Measurements from ENCODE around the gene CNTN4. TPM values are rescaled to one million over a fixed set of nuclear protein-coding genes. Genes with fewer than 3 reads are reported as not detected.

Gene CNTN4
- total RNA-seq, 3 donors from 2014 or later: not detected

GRCh38 chr3:2554656-2555055, 456.0 kb downstream of the CNTN4 start:
- ATAC-seq: no peak
- H3K9me3 Mint-ChIP-seq: peaks cover 4% of the 10 kb centered on the region
- no peaks in the 10 kb centered on the region for H3K27me3 Mint-ChIP-seq (ENCODE audit: low read depth)
- no peak for DNase-seq
- no peaks in the 10 kb centered on the region for H3K4me1 Mint-ChIP-seq (ENCODE audit: low read depth)
- no peak overlapping the region for H3K4me3 Mint-ChIP-seq
- H3K36me3 Mint-ChIP-seq (ENCODE audit: insufficient read depth): no peaks in the 10 kb centered on the region

GRCh38 chr3:2558796-2559195, 460.1 kb downstream of the CNTN4 start:
- Mint-ChIP-seq H3K36me3 (ENCODE audit: insufficient read depth) (no peaks in the 10 kb centered on the region), H3K27me3 (ENCODE audit: low read depth) (no peaks in the 10 kb centered on the region), H3K4me1 (ENCODE audit: low read depth) (no peaks in the 10 kb centered on the region), H3K4me3 (no peak overlapping the region), H3K9me3 (no peaks in the 10 kb centered on the region)
- DNase-seq (no peak), ATAC-seq (no peak)

- no peaks in the 10 kb centered on the region for H3K9me3 Mint-ChIP-seq
- H3K27me3 Mint-ChIP-seq (ENCODE audit: low read depth): no peaks in the 10 kb centered on the region
- H3K4me1 Mint-ChIP-seq (ENCODE audit: low read depth): no peaks in the 10 kb centered on the region
- H3K4me3 Mint-ChIP-seq: no peak overlapping the region
- no peak for DNase-seq
- ATAC-seq: no peak
- H3K36me3 Mint-ChIP-seq (ENCODE audit: insufficient read depth): no peaks in the 10 kb centered on the region
Measured at GRCh38 chr3:2567451-2567850, 468.8 kb downstream of the CNTN4 start.

GRCh38 chr3:2568156-2568555, 469.5 kb downstream of the CNTN4 start:
- no peaks in the 10 kb centered on the region for H3K36me3 Mint-ChIP-seq (ENCODE audit: insufficient read depth)
- no peak overlapping the region for H3K4me3 Mint-ChIP-seq
- ATAC-seq: no peak
- H3K4me1 Mint-ChIP-seq (ENCODE audit: low read depth): no peaks in the 10 kb centered on the region
- DNase-seq: no peak
- H3K9me3 Mint-ChIP-seq: no peaks in the 10 kb centered on the region
- H3K27me3 Mint-ChIP-seq (ENCODE audit: low read depth): no peaks in the 10 kb centered on the region

GRCh38 chr3:2568929-2569328, 470.3 kb downstream of the CNTN4 start:
- no peaks in the 10 kb centered on the region for H3K4me1 Mint-ChIP-seq (ENCODE audit: low read depth)
- ATAC-seq: no peak
- H3K36me3 Mint-ChIP-seq (ENCODE audit: insufficient read depth): no peaks in the 10 kb centered on the region
- H3K4me3 Mint-ChIP-seq: no peak overlapping the region
- H3K27me3 Mint-ChIP-seq (ENCODE audit: low read depth): no peaks in the 10 kb centered on the region
- no peak for DNase-seq
- no peaks in the 10 kb centered on the region for H3K9me3 Mint-ChIP-seq

- Mint-ChIP-seq H3K27me3 (ENCODE audit: low read depth) (no peaks in the 10 kb centered on the region), H3K4me3 (no peak overlapping the region), H3K36me3 (ENCODE audit: insufficient read depth) (no peaks in the 10 kb centered on the region), H3K4me1 (ENCODE audit: low read depth) (no peaks in the 10 kb centered on the region), H3K9me3 (no peaks in the 10 kb centered on the region)
- DNase-seq (no peak), ATAC-seq (no peak)
Measured at GRCh38 chr3:2577571-2577970, 478.9 kb downstream of the CNTN4 start.

DNA sequence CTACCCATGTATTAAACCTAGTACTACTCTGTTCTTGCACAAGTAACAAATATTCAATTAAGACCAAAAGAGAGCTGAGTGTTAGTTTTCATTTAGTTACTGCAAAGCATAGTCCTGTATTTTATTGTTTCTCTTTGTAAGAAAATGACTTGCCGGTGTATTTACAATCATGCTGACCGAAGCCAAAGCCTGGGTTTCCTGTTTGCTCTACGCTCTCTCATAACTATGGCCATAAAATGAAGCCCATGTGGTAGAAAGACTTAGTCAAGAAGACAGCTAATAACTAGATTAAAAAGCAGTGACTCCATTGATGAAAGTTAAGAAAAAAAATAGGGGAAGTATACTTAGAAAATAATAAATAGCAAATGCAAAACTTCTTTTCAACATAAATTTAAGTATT, 479.9 kb downstream of the CNTN4 start:
- no peaks in the 10 kb centered on the region for H3K36me3 Mint-ChIP-seq (ENCODE audit: insufficient read depth)
- H3K27me3 Mint-ChIP-seq (ENCODE audit: low read depth): no peaks in the 10 kb centered on the region
- no peaks in the 10 kb centered on the region for H3K9me3 Mint-ChIP-seq
- ATAC-seq (no peak), DNase-seq (no peak)
- no peak overlapping the region for H3K4me3 Mint-ChIP-seq
- no peaks in the 10 kb centered on the region for H3K4me1 Mint-ChIP-seq (ENCODE audit: low read depth)

DNA sequence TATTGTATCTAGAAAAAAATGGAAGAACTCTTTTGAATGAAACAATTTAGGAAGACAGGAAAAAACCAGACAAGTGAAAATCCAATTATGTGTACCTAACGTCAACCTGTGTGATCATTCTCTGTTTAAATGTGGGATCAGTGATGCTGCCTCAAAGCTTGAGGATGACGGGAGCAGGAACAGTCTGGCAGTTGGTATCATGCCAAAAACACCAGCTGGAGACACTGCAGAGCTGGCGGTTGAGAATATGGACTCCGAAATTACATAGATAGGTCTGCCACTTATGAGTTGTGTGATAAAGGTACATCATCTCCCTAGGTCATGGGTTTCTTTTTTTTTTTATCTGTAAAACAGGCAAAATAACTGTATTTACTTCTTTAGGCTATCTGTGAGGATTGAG, 480.5 kb downstream of the CNTN4 start:
- DNase-seq (no peak), ATAC-seq (no peak)
- no peaks in the 10 kb centered on the region for H3K27me3 Mint-ChIP-seq (ENCODE audit: low read depth)
- H3K9me3 Mint-ChIP-seq: no peaks in the 10 kb centered on the region
- H3K4me1 Mint-ChIP-seq (ENCODE audit: low read depth): no peaks in the 10 kb centered on the region
- no peaks in the 10 kb centered on the region for H3K36me3 Mint-ChIP-seq (ENCODE audit: insufficient read depth)
- H3K4me3 Mint-ChIP-seq: no peak overlapping the region

DNA sequence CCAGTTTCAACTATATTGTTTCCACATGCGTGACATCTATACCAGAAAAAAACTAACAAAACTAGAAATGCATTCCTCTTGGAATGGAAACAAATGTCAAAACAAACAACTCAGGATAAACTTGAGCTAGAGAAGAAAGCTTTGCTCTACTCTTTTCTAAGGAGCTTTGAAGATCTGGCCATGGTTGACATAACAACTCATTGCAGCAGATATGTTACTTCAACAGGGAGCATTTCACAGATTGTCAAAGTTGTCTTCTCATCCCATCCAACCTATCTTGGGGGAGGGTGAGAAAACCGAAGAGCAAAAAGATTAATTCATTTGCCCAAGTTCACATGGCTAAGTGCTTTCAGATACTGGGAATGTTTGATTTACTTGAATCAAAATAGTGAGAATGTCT, 484.4 kb downstream of the CNTN4 start:
- H3K9me3 Mint-ChIP-seq: peaks cover 4% of the 10 kb centered on the region
- H3K27me3 Mint-ChIP-seq (ENCODE audit: low read depth): no peaks in the 10 kb centered on the region
- no peaks in the 10 kb centered on the region for H3K4me1 Mint-ChIP-seq (ENCODE audit: low read depth)
- DNase-seq: no peak
- no peak overlapping the region for H3K4me3 Mint-ChIP-seq
- no peak for ATAC-seq
- H3K36me3 Mint-ChIP-seq (ENCODE audit: insufficient read depth): no peaks in the 10 kb centered on the region

GRCh38 chr3:2589336-2589969, 490.8 kb downstream of the CNTN4 start:
- Mint-ChIP-seq H3K4me1 (ENCODE audit: low read depth) (no peaks in the 10 kb centered on the region), H3K4me3 (no peak overlapping the region), H3K27me3 (ENCODE audit: low read depth) (no peaks in the 10 kb centered on the region), H3K36me3 (ENCODE audit: insufficient read depth) (no peaks in the 10 kb centered on the region), H3K9me3 (peaks cover 4% of the 10 kb centered on the region)
- no peak for ATAC-seq
- no peak for DNase-seq

DNA sequence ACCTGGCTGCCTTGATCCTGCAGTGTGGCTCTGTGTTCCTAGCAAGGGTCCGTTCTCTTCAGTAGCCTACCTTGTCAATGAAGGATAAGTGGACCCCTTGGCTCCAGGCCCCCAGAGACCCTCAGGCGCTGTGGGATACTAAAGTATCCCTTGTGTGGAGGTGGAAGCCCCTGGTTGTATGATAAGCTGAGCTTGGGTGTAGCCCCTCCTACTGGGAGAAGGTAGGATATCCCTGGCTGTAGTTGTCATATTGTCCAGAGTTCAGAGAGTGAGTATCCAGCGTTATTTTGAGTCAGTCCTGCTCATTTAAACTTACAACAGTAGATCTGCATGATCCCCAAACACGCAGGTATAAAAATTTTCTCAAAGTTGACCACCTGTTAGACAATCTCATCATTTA, 496.8 kb downstream of the CNTN4 start:
- no peaks in the 10 kb centered on the region for H3K9me3 Mint-ChIP-seq
- H3K4me3 Mint-ChIP-seq: no peak overlapping the region
- DNase-seq (no peak), ATAC-seq (no peak)
- no peaks in the 10 kb centered on the region for H3K4me1 Mint-ChIP-seq (ENCODE audit: low read depth)
- no peaks in the 10 kb centered on the region for H3K36me3 Mint-ChIP-seq (ENCODE audit: insufficient read depth)
- peaks cover 3% of the 10 kb centered on the region for H3K27me3 Mint-ChIP-seq (ENCODE audit: low read depth)

GRCh38 chr3:2597615-2598014, 498.9 kb downstream of the CNTN4 start:
- peaks cover 3% of the 10 kb centered on the region for H3K27me3 Mint-ChIP-seq (ENCODE audit: low read depth)
- H3K36me3 Mint-ChIP-seq (ENCODE audit: insufficient read depth): no peaks in the 10 kb centered on the region
- H3K9me3 Mint-ChIP-seq: no peaks in the 10 kb centered on the region
- H3K4me3 Mint-ChIP-seq: no peak overlapping the region
- H3K4me1 Mint-ChIP-seq (ENCODE audit: low read depth): no peaks in the 10 kb centered on the region
- ATAC-seq (no peak), DNase-seq (no peak)

DNA sequence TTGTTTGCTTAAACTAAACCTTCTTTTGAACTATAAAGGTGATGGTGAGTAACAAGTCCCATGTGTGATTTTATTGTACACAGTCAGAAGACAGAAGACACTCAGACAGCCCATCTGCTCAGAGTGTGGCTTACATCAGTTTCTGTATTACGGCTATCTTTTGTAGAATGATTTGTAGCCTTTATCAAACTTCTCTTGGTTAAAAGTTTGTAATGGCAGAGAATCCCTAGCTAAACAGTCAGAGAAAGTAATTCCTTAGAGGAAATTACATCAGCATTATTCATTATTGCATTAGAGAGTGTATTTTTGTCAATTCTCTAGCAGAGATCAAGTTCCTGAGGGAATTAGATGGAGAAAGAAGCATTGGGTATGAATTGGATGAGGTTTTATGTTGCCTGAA, 500.8 kb downstream of the CNTN4 start:
- DNase-seq (no peak), ATAC-seq (no peak)
- Mint-ChIP-seq H3K27me3 (ENCODE audit: low read depth) (peaks cover 3% of the 10 kb centered on the region), H3K4me3 (no peak overlapping the region), H3K4me1 (ENCODE audit: low read depth) (no peaks in the 10 kb centered on the region), H3K9me3 (no peaks in the 10 kb centered on the region), H3K36me3 (ENCODE audit: insufficient read depth) (no peaks in the 10 kb centered on the region)

GRCh38 chr3:2603692-2604289, 505.1 kb downstream of the CNTN4 start:
- H3K9me3 Mint-ChIP-seq: no peaks in the 10 kb centered on the region

DNA sequence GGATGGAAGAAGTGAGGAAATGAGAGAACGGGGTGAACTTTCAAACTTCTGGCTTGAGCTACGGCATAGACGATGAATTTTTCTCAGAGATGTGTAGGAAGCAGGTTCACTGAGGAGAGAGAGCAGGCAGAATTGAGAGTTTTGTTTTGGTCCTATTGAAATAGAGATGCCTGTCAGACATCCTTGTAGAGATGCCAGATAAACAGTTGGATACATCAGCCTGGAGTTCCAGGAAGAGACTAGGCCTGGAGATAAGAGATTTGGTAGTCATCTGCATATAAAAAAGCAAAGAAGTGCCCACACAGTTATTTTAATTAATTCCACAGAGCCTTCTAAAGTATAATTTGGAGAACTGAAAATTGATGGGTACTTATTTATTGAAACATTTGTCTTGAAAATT, 515.9 kb downstream of the CNTN4 start:
- ATAC-seq (no peak), DNase-seq (no peak)
- H3K36me3 Mint-ChIP-seq (ENCODE audit: insufficient read depth): no peaks in the 10 kb centered on the region
- no peak overlapping the region for H3K4me3 Mint-ChIP-seq
- H3K27me3 Mint-ChIP-seq (ENCODE audit: low read depth): no peaks in the 10 kb centered on the region
- peaks cover 3% of the 10 kb centered on the region for H3K9me3 Mint-ChIP-seq
- no peaks in the 10 kb centered on the region for H3K4me1 Mint-ChIP-seq (ENCODE audit: low read depth)

More at GRCh38 chr3:2603692-2604289, 505.1 kb downstream of the CNTN4 start:
- ATAC-seq (no peak), DNase-seq (no peak)
- Mint-ChIP-seq H3K27me3 (ENCODE audit: low read depth) (peaks cover 4% of the 10 kb centered on the region), H3K36me3 (ENCODE audit: insufficient read depth) (no peaks in the 10 kb centered on the region), H3K4me1 (ENCODE audit: low read depth) (no peaks in the 10 kb centered on the region), H3K4me3 (no peak overlapping the region)

All from activated T-cell treated with anti-CD3 and anti-CD28 coated beads, Interleukin-2, amount 50 U/mL, for 4 hours (primary cell).